HepG2 (cell line): Measurements from ENCODE around the gene TBX6. TPM values are rescaled to one million over a fixed set of nuclear protein-coding genes. Genes with fewer than 3 reads are reported as not detected.

Experiments
- KAT8 ChIP-seq: IDR thresholded peaks from 2 replicates; pipeline ENCODE4 v1.6.1; 2016; ENCODE audit warnings: missing genetic modification reagents, missing compliant biosample characterization
- MAFF ChIP-seq: IDR thresholded peaks from 2 replicates; pipeline ENCODE4 v1.6.1; 2011; ENCODE audit warnings: low read depth, low read length, improper control_type of control experiment
- MEIS1 ChIP-seq: sonication (generic); formaldehyde crosslinking; IDR thresholded peaks from 2 replicates; pipeline ENCODE4 v1.9.0; 2021; ENCODE audit warnings: mild to moderate bottlenecking, missing genetic modification reagents, moderate library complexity, borderline replicate concordance
- MIER2 ChIP-seq: IDR thresholded peaks from 2 replicates; pipeline ENCODE4 v1.6.1; 2016; ENCODE audit warnings: missing biosample characterization, missing genetic modification reagents
- NR1H2 ChIP-seq: sonication (generic); formaldehyde crosslinking; IDR thresholded peaks from 2 replicates; pipeline ENCODE4 v1.8.1; 2022; ENCODE audit warnings: low read depth, missing genetic modification reagents, borderline replicate concordance
- ZFAT ChIP-seq: sonication (generic); formaldehyde crosslinking; conservative IDR thresholded peaks from 2 replicates; pipeline ENCODE4 v1.8.1; 2023; ENCODE audit warnings: missing genetic modification reagents, inconsistent platforms
- ZNF138 ChIP-seq: sonication (generic); formaldehyde crosslinking; IDR thresholded peaks from 2 replicates; pipeline ENCODE4 v1.5.0; 2020; ENCODE audit warnings: mild to moderate bottlenecking, low read depth, missing genetic modification reagents
- ZNF256 ChIP-seq: sonication (generic); formaldehyde crosslinking; conservative IDR thresholded peaks from 2 replicates; pipeline ENCODE4 v1.4.0; 2020; ENCODE audit warnings: missing genetic modification reagents
- ZNF724P ChIP-seq: sonication (generic); formaldehyde crosslinking; IDR thresholded peaks from 2 replicates; pipeline ENCODE4 v1.8.0; 2022; ENCODE audit warnings: missing genetic modification reagents, borderline replicate concordance
- polyA plus RNA-seq, 8 experiments: library from polyadenylated mRNA; depleted of rRNA in 3 of 8; stranded (reverse) in 7 of 8; unstranded in 1 of 8; fragments of >200 nt; fragmentation: Illumina TruSeq in 4 of 8; extraction: Trizol in 4 of 8; gene quantifications; 2 replicates each; pipeline versions ENCODE4 v1.2.1 to v1.2.3, GENCODE V29; 2011 to 2016; ENCODE audit warnings: low read depth in 4 of 8, missing spikeins in 1 of 8, mixed read lengths in 1 of 8; ENCODE audit not compliant: insufficient read depth in 1 of 8
- total RNA-seq, 5 experiments: library from RNA; depleted of rRNA; stranded (reverse); fragments of >200 nt; fragmentation: Illumina TruSeq; extraction: Trizol; gene quantifications; 2 replicates each; pipeline ENCODE4 v1.2.3, GENCODE V29; 2016; ENCODE audit warnings: low read depth in 1 of 5
- TF ChIP-seq, protein P1 (sequence below): sonication (generic); formaldehyde crosslinking; IDR thresholded peaks from 2 replicates; pipeline ENCODE4 v1.4.0; 2020; ENCODE audit warnings: missing genetic modification reagents, borderline replicate concordance
- TF ChIP-seq, protein P2 (sequence below): sonication (generic); formaldehyde crosslinking; IDR thresholded peaks from 2 replicates; pipeline ENCODE4 v1.8.1; 2023; ENCODE audit warnings: mild to moderate bottlenecking, missing genetic modification reagents
- TF ChIP-seq, protein P3 (sequence below): sonication (generic); formaldehyde crosslinking; conservative IDR thresholded peaks from 2 replicates; pipeline ENCODE4 v1.4.0; 2020; ENCODE audit warnings: missing genetic modification reagents
- TF ChIP-seq, protein P4 (sequence below): sonication (generic); formaldehyde crosslinking; IDR thresholded peaks from 2 replicates; pipeline ENCODE4 v1.5.1; 2020; ENCODE audit warnings: missing genetic modification reagents, mild to moderate bottlenecking, borderline replicate concordance
- TF ChIP-seq, protein P5 (sequence below): sonication (generic); formaldehyde crosslinking; IDR thresholded peaks from 2 replicates; pipeline ENCODE4 v1.4.0; 2020; ENCODE audit warnings: missing genetic modification reagents, borderline replicate concordance
- TF ChIP-seq, protein P6 (sequence below): sonication (generic); IDR thresholded peaks from 2 replicates; pipeline ENCODE4 v1.6.1; 2016; ENCODE audit warnings: low read depth, borderline replicate concordance

The TBX6 gene
- total and polyA plus RNA-seq, 2 of the 13 experiments (the other 11 are each of a cell fraction or from before 2014, with no cell fraction given): 0.24 to 0.42 TPM

DNA sequence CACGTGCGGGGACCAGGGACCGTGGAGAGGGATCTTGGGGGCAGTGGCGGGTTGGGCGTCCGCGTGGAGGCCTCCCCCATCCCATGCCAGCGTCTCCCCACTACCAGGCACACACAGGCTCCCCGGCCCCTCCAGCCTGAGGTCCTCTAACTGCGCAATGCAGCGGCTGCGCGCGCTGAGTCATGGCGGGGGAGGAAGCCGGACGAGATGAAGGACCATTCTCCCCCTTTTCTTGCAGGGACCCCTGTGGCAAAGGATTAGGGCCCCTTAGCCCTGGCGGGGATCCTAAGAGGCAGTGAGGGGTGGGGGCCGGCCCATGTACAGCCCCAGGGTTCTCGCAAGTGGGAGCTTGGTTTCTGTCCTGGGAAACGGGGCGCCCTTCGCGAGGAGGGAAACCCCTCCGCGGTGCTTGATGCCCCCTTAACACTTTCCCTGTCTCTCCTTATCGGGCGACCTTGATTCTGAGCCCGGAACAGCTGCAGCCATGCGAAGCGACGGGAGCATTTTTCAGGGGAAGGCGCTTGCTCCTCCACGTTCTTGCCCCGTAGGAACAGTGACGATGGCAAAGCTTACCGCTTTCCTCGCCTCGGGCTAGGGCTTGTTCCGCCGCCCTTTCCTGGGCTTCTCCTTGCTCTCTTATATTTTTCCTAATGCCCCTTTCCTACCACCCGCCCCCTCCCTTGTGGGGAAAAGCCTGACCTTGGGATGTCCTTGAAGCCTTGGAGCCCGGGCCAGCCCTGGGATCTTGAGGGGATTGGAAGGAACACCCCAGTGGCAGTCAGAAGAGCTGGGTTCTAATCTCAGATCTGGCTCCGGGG is 25.6 kb downstream of the TBX6 start (continued):
- TF ChIP-seq, protein P1, sequence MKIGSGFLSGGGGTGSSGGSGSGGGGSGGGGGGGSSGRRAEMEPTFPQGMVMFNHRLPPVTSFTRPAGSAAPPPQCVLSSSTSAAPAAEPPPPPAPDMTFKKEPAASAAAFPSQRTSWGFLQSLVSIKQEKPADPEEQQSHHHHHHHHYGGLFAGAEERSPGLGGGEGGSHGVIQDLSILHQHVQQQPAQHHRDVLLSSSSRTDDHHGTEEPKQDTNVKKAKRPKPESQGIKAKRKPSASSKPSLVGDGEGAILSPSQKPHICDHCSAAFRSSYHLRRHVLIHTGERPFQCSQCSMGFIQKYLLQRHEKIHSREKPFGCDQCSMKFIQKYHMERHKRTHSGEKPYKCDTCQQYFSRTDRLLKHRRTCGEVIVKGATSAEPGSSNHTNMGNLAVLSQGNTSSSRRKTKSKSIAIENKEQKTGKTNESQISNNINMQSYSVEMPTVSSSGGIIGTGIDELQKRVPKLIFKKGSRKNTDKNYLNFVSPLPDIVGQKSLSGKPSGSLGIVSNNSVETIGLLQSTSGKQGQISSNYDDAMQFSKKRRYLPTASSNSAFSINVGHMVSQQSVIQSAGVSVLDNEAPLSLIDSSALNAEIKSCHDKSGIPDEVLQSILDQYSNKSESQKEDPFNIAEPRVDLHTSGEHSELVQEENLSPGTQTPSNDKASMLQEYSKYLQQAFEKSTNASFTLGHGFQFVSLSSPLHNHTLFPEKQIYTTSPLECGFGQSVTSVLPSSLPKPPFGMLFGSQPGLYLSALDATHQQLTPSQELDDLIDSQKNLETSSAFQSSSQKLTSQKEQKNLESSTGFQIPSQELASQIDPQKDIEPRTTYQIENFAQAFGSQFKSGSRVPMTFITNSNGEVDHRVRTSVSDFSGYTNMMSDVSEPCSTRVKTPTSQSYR (CRISPR knock-in tag): no peak
- TF ChIP-seq ZFAT (no peak), MAFF (no peak), ZNF256 (CRISPR knock-in tag) (no peak), ZNF138 (CRISPR knock-in tag) (no peak), KAT8 (CRISPR knock-in tag) (no peak), ZNF724P (no peak; the same call in 1 of the 2 replicates), NR1H2 (CRISPR knock-in tag) (0 out of 2 replicates have a peak, but pooled peaks have one; percentile 18), MIER2 (CRISPR knock-in tag) (no peak), MEIS1 (CRISPR knock-in tag) (no peak)
- TF ChIP-seq, protein P2, sequence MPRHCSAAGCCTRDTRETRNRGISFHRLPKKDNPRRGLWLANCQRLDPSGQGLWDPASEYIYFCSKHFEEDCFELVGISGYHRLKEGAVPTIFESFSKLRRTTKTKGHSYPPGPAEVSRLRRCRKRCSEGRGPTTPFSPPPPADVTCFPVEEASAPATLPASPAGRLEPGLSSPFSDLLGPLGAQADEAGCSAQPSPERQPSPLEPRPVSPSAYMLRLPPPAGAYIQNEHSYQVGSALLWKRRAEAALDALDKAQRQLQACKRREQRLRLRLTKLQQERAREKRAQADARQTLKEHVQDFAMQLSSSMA (CRISPR knock-in tag): no peak
- TF ChIP-seq, protein P3, sequence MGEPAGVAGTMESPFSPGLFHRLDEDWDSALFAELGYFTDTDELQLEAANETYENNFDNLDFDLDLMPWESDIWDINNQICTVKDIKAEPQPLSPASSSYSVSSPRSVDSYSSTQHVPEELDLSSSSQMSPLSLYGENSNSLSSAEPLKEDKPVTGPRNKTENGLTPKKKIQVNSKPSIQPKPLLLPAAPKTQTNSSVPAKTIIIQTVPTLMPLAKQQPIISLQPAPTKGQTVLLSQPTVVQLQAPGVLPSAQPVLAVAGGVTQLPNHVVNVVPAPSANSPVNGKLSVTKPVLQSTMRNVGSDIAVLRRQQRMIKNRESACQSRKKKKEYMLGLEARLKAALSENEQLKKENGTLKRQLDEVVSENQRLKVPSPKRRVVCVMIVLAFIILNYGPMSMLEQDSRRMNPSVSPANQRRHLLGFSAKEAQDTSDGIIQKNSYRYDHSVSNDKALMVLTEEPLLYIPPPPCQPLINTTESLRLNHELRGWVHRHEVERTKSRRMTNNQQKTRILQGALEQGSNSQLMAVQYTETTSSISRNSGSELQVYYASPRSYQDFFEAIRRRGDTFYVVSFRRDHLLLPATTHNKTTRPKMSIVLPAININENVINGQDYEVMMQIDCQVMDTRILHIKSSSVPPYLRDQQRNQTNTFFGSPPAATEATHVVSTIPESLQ (CRISPR knock-in tag): no peak
- TF ChIP-seq, protein P4, sequence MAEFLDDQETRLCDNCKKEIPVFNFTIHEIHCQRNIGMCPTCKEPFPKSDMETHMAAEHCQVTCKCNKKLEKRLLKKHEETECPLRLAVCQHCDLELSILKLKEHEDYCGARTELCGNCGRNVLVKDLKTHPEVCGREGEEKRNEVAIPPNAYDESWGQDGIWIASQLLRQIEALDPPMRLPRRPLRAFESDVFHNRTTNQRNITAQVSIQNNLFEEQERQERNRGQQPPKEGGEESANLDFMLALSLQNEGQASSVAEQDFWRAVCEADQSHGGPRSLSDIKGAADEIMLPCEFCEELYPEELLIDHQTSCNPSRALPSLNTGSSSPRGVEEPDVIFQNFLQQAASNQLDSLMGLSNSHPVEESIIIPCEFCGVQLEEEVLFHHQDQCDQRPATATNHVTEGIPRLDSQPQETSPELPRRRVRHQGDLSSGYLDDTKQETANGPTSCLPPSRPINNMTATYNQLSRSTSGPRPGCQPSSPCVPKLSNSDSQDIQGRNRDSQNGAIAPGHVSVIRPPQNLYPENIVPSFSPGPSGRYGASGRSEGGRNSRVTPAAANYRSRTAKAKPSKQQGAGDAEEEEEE (CRISPR knock-in tag): no peak
- TF ChIP-seq, protein P5, sequence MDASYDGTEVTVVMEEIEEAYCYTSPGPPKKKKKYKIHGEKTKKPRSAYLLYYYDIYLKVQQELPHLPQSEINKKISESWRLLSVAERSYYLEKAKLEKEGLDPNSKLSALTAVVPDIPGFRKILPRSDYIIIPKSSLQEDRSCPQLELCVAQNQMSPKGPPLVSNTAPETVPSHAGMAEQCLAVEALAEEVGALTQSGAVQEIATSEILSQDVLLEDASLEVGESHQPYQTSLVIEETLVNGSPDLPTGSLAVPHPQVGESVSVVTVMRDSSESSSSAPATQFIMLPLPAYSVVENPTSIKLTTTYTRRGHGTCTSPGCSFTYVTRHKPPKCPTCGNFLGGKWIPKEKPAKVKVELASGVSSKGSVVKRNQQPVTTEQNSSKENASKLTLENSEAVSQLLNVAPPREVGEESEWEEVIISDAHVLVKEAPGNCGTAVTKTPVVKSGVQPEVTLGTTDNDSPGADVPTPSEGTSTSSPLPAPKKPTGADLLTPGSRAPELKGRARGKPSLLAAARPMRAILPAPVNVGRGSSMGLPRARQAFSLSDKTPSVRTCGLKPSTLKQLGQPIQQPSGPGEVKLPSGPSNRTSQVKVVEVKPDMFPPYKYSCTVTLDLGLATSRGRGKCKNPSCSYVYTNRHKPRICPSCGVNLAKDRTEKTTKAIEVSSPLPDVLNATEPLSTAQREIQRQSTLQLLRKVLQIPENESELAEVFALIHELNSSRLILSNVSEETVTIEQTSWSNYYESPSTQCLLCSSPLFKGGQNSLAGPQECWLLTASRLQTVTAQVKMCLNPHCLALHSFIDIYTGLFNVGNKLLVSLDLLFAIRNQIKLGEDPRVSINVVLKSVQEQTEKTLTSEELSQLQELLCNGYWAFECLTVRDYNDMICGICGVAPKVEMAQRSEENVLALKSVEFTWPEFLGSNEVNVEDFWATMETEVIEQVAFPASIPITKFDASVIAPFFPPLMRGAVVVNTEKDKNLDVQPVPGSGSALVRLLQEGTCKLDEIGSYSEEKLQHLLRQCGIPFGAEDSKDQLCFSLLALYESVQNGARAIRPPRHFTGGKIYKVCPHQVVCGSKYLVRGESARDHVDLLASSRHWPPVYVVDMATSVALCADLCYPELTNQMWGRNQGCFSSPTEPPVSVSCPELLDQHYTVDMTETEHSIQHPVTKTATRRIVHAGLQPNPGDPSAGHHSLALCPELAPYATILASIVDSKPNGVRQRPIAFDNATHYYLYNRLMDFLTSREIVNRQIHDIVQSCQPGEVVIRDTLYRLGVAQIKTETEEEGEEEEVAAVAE (CRISPR knock-in tag): no peak; the same call in 1 of the 2 replicates
- TF ChIP-seq, protein P6, sequence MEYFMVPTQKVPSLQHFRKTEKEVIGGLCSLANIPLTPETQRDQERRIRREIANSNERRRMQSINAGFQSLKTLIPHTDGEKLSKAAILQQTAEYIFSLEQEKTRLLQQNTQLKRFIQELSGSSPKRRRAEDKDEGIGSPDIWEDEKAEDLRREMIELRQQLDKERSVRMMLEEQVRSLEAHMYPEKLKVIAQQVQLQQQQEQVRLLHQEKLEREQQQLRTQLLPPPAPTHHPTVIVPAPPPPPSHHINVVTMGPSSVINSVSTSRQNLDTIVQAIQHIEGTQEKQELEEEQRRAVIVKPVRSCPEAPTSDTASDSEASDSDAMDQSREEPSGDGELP: 0 out of 2 replicates have a peak, but pooled peaks have one; percentile 3
